K562 (cell line): ENCODE results near the gene CCDC9B. TPM values are rescaled to one million over a fixed set of nuclear protein-coding genes. Genes with fewer than 3 reads are reported as not detected.

Experiments
- ATF6 ChIP-seq: sonication (generic); formaldehyde crosslinking; IDR thresholded peaks from 2 replicates; pipeline ENCODE4 v1.4.0; 2020; ENCODE audit warnings: mild to moderate bottlenecking, missing genetic modification reagents
- CCAR2 ChIP-seq: fragments of 200-400 bp; formaldehyde crosslinking; IDR thresholded peaks from 2 replicates; pipeline ENCODE4 v1.6.1; 2017; ENCODE audit warnings: mild to moderate bottlenecking, low read depth, low read length
- CHD2 ChIP-seq: IDR thresholded peaks from 2 replicates; pipeline ENCODE4 v1.6.1; 2011; ENCODE audit warnings: low read depth, low read length
- ESRRA ChIP-seq: fragments of 450-650 bp; IDR thresholded peaks from 2 replicates; pipeline ENCODE4 v1.6.1; 2014; ENCODE audit warnings: low read depth, mild to moderate bottlenecking, moderate library complexity, borderline replicate concordance
- FOXM1 ChIP-seq, 2 experiments: fragments of 450-650 bp in 1 of 2; sonication (generic) in 1 of 2; formaldehyde crosslinking in 1 of 2; IDR thresholded peaks; 2 replicates each; pipeline versions ENCODE4 v1.6.1 to v1.9.0; 2017 to 2022; ENCODE audit warnings: low read depth in 2 of 2, mild to moderate bottlenecking in 2 of 2, missing genetic modification reagents in 1 of 2, moderate library complexity in 1 of 2
- FUS ChIP-seq: fragments of 200-400 bp; formaldehyde crosslinking; optimal IDR thresholded peaks from 2 replicates; pipeline ENCODE3; 2017; ENCODE audit warnings: low read depth, low read length
- LCOR ChIP-seq: sonication (generic); formaldehyde crosslinking; IDR thresholded peaks from 2 replicates; pipeline ENCODE4 v1.8.0; 2022; ENCODE audit warnings: mild to moderate bottlenecking, missing genetic modification reagents
- POU5F1 ChIP-seq: fragments of 150-350 bp; IDR thresholded peaks from 2 replicates; pipeline ENCODE4 v1.6.1; 2014; ENCODE audit warnings: borderline replicate concordance, low read length, low read depth, mild to moderate bottlenecking; ENCODE audit not compliant: partially characterized antibody
- SMARCC2 ChIP-seq: fragments of 450-650 bp; IDR thresholded peaks from 2 replicates; pipeline ENCODE4 v1.6.1; 2017; ENCODE audit warnings: antibody characterized with exemption, moderate library complexity, mild to moderate bottlenecking, low read depth
- TBP ChIP-seq: optimal IDR thresholded peaks from 2 replicates; pipeline ENCODE3; 2011; ENCODE audit warnings: low read depth, low read length, improper control_type of control experiment
- TRIM24 ChIP-seq, 2 experiments: fragments of 450-650 bp; IDR thresholded peaks; 2 replicates each; pipeline ENCODE4 v1.6.1; 2016
- ZBTB1 ChIP-seq: sonication (generic); formaldehyde crosslinking; IDR thresholded peaks from 2 replicates; pipeline ENCODE4 v1.8.1; 2023; ENCODE audit warnings: missing genetic modification reagents, low read depth, mild to moderate bottlenecking, borderline replicate concordance
- ZNF282 ChIP-seq: sonication (generic); formaldehyde crosslinking; IDR thresholded peaks from 2 replicates; pipeline ENCODE4 v1.8.1; 2023; ENCODE audit warnings: missing genetic modification reagents
- ZNF609 ChIP-seq: sonication (generic); formaldehyde crosslinking; IDR thresholded peaks from 2 replicates; pipeline ENCODE4 v1.8.1; 2023; ENCODE audit warnings: missing genetic modification reagents, mild to moderate bottlenecking, borderline replicate concordance
- polyA plus RNA-seq, 8 experiments: library from polyadenylated mRNA; depleted of rRNA in 4 of 8; stranded (reverse) in 5 of 8; unstranded in 3 of 8; fragments of >200 nt; fragmentation: Nextera tagmentation in 2 of 8; fragmentation: Illumina TruSeq in 1 of 8; extraction: Ambion mirVana in 2 of 8; extraction: Trizol in 1 of 8; gene quantifications; 2 replicates each; pipeline versions ENCODE4 v1.2.1 to v1.2.3, GENCODE V29; 2011 to 2014; ENCODE audit warnings: inconsistent platforms in 1 of 8, missing spikeins in 1 of 8
- total RNA-seq, 7 experiments: library from RNA; depleted of rRNA in 6 of 7; stranded (reverse); fragments of >200 nt in 6 of 7; fragmentation: Illumina TruSeq in 2 of 7; extraction: Trizol in 2 of 7; gene quantifications; 2 replicates each; pipeline versions ENCODE4 v1.2.1 to v1.2.3, GENCODE V29; 2011 to 2021; ENCODE audit warnings: low replicate concordance in 1 of 7
- TF ChIP-seq, protein P1 (sequence below), 2 experiments: fragments of 250-450 bp in 1 of 2; fragments of 450-650 bp in 1 of 2; sonication (Bioruptor Pico) in 1 of 2; IDR thresholded peaks; 2 replicates each; pipeline versions ENCODE4 v1.6.1 to v1.8.0; 2016 to 2021; ENCODE audit warnings: mild to moderate bottlenecking in 2 of 2, moderate library complexity in 2 of 2, missing compliant biosample characterization in 1 of 2, missing genetic modification characterization in 1 of 2
- TF ChIP-seq, protein P2 (sequence below): sonication (generic); formaldehyde crosslinking; IDR thresholded peaks from 2 replicates; pipeline ENCODE4 v1.8.0; 2022; ENCODE audit warnings: mild to moderate bottlenecking, missing genetic modification reagents

The CCDC9B gene
- total and polyA plus RNA-seq, 9 of the 15 experiments (the other 6 are each of a cell fraction or from before 2014, with no cell fraction given): 0.01 to 0.47 (median 0.15) TPM; not detected in 1

- TF ChIP-seq ZNF609 (CRISPR knock-in tag): 0 out of 2 replicates have a peak, but pooled peaks have one; percentile 34
- no peak for TF ChIP-seq FOXM1 (IDR thresholded peaks at IDR 0.05; ENCODE audit: low read depth)
- TF ChIP-seq FOXM1 (CRISPR knock-in tag; IDR thresholded peaks at IDR 0.05; ENCODE audit: low read depth): 0 out of 2 replicates have a peak, but pooled peaks have one; percentile 48
- TF ChIP-seq ATF6: 0 out of 2 replicates have a peak, but pooled peaks have one; percentile 37
- peak; percentile 73; the same call in 1 of the 2 replicates for TF ChIP-seq ZBTB1
- no peak for TF ChIP-seq LCOR
- no peak for TF ChIP-seq TRIM24 (IDR thresholded peaks at IDR 0.05)
- peak; percentile 74; the same call in 1 of the 2 replicates for TF ChIP-seq ZNF282 (CRISPR knock-in tag)
- no peak for TF ChIP-seq SMARCC2
- TF ChIP-seq POU5F1: no peak
- TF ChIP-seq, protein P1, sequence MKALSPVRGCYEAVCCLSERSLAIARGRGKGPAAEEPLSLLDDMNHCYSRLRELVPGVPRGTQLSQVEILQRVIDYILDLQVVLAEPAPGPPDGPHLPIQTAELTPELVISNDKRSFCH (CRISPR knock-in tag; IDR thresholded peaks at IDR 0.05): no peak
- TF ChIP-seq, protein P1 (tag; IDR thresholded peaks at IDR 0.05): peak; percentile 62; the same call in 1 of the 2 replicates
- TF ChIP-seq, protein P2, sequence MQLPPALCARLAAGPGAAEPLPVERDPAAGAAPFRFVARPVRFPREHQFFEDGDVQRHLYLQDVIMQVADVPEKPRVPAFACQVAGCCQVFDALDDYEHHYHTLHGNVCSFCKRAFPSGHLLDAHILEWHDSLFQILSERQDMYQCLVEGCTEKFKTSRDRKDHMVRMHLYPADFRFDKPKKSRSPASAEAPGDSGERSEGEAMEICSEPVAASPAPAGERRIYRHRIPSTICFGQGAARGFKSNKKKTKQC (CRISPR knock-in tag): peak; percentile 68; the same call in 1 of the 2 replicates
- TF ChIP-seq CHD2: peak; percentile 50
- TF ChIP-seq TBP: peak; percentile 16
- TF ChIP-seq ESRRA: no peak
- peak; percentile 85 for TF ChIP-seq FUS
- TF ChIP-seq CCAR2: no peak
Observed at GRCh38 chr15:40290918-40291574, 49.7 kb downstream of the CCDC9B start (continued).
